ENCODE data around the gene CMKLR1. TPM values are rescaled to one million over a fixed set of nuclear protein-coding genes. Genes with fewer than 3 reads are reported as not detected.

CMKLR1 gene
- total RNA-seq, 1 experiment from 2014 or later, result 0.66 TPM

DNA sequence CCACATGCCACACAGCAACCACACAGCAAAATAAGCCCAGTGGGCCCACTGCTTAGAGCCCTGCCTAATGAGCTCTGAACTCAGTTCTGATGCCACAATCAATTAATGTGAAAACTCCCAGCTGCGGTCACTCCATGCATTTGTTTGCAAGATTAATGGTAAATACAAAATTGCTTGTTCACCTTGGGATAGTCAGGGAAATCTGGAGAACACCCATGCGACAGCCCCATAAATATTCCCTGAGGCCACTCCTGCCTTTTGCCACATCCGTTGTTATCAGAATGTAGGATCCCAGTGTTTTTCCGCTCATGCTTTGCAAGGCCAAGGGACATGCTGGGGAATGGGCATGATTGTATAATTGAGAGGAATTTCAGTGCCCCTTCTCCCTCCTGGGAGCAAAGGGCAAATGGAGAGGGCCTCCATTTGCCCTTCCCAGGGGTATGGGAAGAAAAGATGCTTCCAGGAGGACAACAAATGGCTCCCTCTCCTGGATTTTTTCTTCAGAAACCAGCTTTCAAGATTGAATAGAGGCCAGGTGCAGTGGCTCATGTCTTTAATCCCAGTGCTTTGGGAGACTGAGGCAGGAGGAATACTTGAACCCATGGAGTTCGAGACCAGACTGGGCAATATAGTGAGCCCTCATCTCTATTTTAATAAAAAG, 30.8 kb upstream of the CMKLR1 start:
- peaks cover 15 to 23% of the 10 kb centered on the region in 2 experiments for H3K9me3 Mint-ChIP-seq
- WGBS (ENCODE audit: extremely low coverage, insufficient read length, low lambda C conversion rate), result no CpG with 5 or more reads among the region's 5 CpGs
- no peak overlapping the region for H4K5ac ChIP-seq (ENCODE audit: insufficient read length, low read depth, low read length)
- H3K27ac ChIP-seq (ENCODE audit: insufficient read length, low read depth, low read length), result no peak overlapping the region
- no peak overlapping the region for H2BK12ac ChIP-seq (ENCODE audit: insufficient read length, low read depth, low read length)
- no peak overlapping the region for H2AK5ac ChIP-seq (ENCODE audit: insufficient read length, low read length)
- H4K8ac ChIP-seq (replicated peaks; ENCODE audit: insufficient read length, low read depth, low read length), result no peak overlapping the region
- no peaks in the 10 kb centered on the region for H3K4me1 ChIP-seq (ENCODE audit: insufficient read depth, low read length)
- H3K56ac ChIP-seq (ENCODE audit: insufficient read length, low read depth, low read length), result no peak overlapping the region
- H3K9me3 ChIP-seq (ENCODE audit: control insufficient read depth, low read depth, low read length), result peaks cover 15% of the 10 kb centered on the region
- no peak overlapping the region for H2AFZ ChIP-seq (ENCODE audit: low read length)
- H3T11ph ChIP-seq (ENCODE audit: low read length), result peak overlapping the region; percentile 55
- no peak overlapping the region for H3K27ac Mint-ChIP-seq
- no peaks in the 10 kb centered on the region for H3K27me3 ChIP-seq (ENCODE audit: insufficient read depth, low read length)
- H3K79me2 ChIP-seq (ENCODE audit: insufficient read depth, low read length), result no peaks in the 10 kb centered on the region; the same call in 1 of the 2 replicates
- H3K4ac ChIP-seq (ENCODE audit: low read depth, low read length), result no peak overlapping the region
- no peak overlapping the region for H2BK5ac ChIP-seq (ENCODE audit: insufficient read length, low read length)
- H2BK120ac ChIP-seq (ENCODE audit: low read depth, low read length, poor library complexity, severe bottlenecking), result no peak overlapping the region
- no peaks in the 10 kb centered on the region for H3K79me1 ChIP-seq (ENCODE audit: insufficient read depth, low read depth, low read length, poor library complexity, severe bottlenecking)
- H2BK15ac ChIP-seq (ENCODE audit: low read depth, low read length), result no peak overlapping the region
- H3K23me2 ChIP-seq (ENCODE audit: insufficient read length, low read depth, low read length, poor library complexity, severe bottlenecking), result no peaks in the 10 kb centered on the region
- H3K36me3 Mint-ChIP-seq (ENCODE audit: insufficient read depth in 1 of 3, low read depth in 3 of 3), result peaks cover 6 to 23% (median 8%) of the 10 kb centered on the region in 3 experiments
- H3K14ac ChIP-seq (ENCODE audit: insufficient read depth, low read length), result no peak overlapping the region
- no peak overlapping the region for H3K4me3 Mint-ChIP-seq
- no peaks in the 10 kb centered on the region for H3K27me3 Mint-ChIP-seq (ENCODE audit: low read depth)
- no peak overlapping the region for H2BK20ac ChIP-seq (ENCODE audit: low read depth, low read length, poor library complexity, severe bottlenecking)
- H4K20me1 ChIP-seq (ENCODE audit: control insufficient read depth, insufficient read depth, insufficient read length), result no peaks in the 10 kb centered on the region
- H4K91ac ChIP-seq (ENCODE audit: insufficient read length, low read depth, low read length), result no peak overlapping the region
- H3K4me1 Mint-ChIP-seq, result no peaks in the 10 kb centered on the region
- H3K23ac ChIP-seq (ENCODE audit: insufficient read length, low read depth, low read length), result no peak overlapping the region
- no peak overlapping the region for H3K18ac ChIP-seq (ENCODE audit: insufficient read length, low read depth, low read length)
- no peak overlapping the region for H3K9ac ChIP-seq (ENCODE audit: extremely low read depth, insufficient read length, low read length)
- TF ChIP-seq, protein P1, sequence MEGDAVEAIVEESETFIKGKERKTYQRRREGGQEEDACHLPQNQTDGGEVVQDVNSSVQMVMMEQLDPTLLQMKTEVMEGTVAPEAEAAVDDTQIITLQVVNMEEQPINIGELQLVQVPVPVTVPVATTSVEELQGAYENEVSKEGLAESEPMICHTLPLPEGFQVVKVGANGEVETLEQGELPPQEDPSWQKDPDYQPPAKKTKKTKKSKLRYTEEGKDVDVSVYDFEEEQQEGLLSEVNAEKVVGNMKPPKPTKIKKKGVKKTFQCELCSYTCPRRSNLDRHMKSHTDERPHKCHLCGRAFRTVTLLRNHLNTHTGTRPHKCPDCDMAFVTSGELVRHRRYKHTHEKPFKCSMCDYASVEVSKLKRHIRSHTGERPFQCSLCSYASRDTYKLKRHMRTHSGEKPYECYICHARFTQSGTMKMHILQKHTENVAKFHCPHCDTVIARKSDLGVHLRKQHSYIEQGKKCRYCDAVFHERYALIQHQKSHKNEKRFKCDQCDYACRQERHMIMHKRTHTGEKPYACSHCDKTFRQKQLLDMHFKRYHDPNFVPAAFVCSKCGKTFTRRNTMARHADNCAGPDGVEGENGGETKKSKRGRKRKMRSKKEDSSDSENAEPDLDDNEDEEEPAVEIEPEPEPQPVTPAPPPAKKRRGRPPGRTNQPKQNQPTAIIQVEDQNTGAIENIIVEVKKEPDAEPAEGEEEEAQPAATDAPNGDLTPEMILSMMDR (conservative IDR thresholded peaks at IDR 0.05), result peak; percentile 36; the same call in 2 of the 3 replicates
- no peak for DNase-seq
- no peak overlapping the region for H3K4me2 ChIP-seq (ENCODE audit: insufficient read depth, insufficient read length, low read length)

Data from H9 (cell line).